ENCODE data around the gene PI4KB. TPM values are rescaled to one million over a fixed set of nuclear protein-coding genes. Genes with fewer than 3 reads are reported as not detected.
A peak's percentile ranks its signal among the peaks of the same experiment; 100 is the strongest.

PI4KB gene
- 33.9 TPM for polyA plus RNA-seq (2013, experiment 1 of 2)
- polyA plus RNA-seq (2013, experiment 2 of 2): 31.7 TPM

- Histone ChIP-seq H3K36me3 (ENCODE audit: control insufficient read depth, insufficient read depth, low read length) (peaks cover 28% of the 10 kb centered on the region), H3K9me3 (ENCODE audit: control insufficient read depth, low read length) (no peaks in the 10 kb centered on the region), H3K4me1 (ENCODE audit: control insufficient read depth, insufficient read depth, low read length, poor library complexity, severe bottlenecking) (peaks cover 13% of the 10 kb centered on the region), H3K27ac (ENCODE audit: low read depth, low read length, severe bottlenecking) (peak within 1 kb of the TSS; percentile 98), H3K4me3 (ENCODE audit: extremely low read depth, insufficient read depth, low read length, poor library complexity, severe bottlenecking) (peak within 1 kb of the TSS; percentile 79)
- WGBS, 2 experiments (ENCODE audit: insufficient coverage in 2 of 2): 0% methylated on average over 28 to 29 of the region's 40 CpGs
Measured at GRCh38 chr1:151327223-151327902, at the start of gene PI4KB. PI4KB (minus strand) TSS chr1:151327416; CDS start chr1:151316481, 10,935 bp downstream.

- 91 to 94% methylated on average over 4 to 14 of the region's 14 CpGs for WGBS, 2 experiments (ENCODE audit: insufficient coverage in 2 of 2)
- Histone ChIP-seq H3K4me3 (ENCODE audit: extremely low read depth, insufficient read depth, low read length, poor library complexity, severe bottlenecking) (no peak overlapping the region), H3K9me3 (ENCODE audit: control insufficient read depth, low read length) (no peaks in the 10 kb centered on the region), H3K36me3 (ENCODE audit: control insufficient read depth, insufficient read depth, low read length) (peaks cover under 1% of the 10 kb centered on the region), H3K27ac (ENCODE audit: low read depth, low read length, severe bottlenecking) (no peak overlapping the region), H3K4me1 (ENCODE audit: control insufficient read depth, insufficient read depth, low read length, poor library complexity, severe bottlenecking) (peaks cover 18% of the 10 kb centered on the region)
Measured at GRCh38 chr1:151373196-151373595, 46.0 kb upstream of the PI4KB start.

GRCh38 chr1:151372058-151372934, 45.1 kb upstream of the PI4KB start, which contains the start of gene SELENBP1:
SELENBP1 (minus strand) TSS chr1:151372705; CDS start chr1:151372641, 64 bp downstream.
- Histone ChIP-seq H3K36me3 (ENCODE audit: control insufficient read depth, insufficient read depth, low read length) (peaks cover 3% of the 10 kb centered on the region), H3K27ac (ENCODE audit: low read depth, low read length, severe bottlenecking) (peak within 1 kb of the TSS; percentile 57), H3K4me3 (ENCODE audit: extremely low read depth, insufficient read depth, low read length, poor library complexity, severe bottlenecking) (peak within 1 kb of the TSS; percentile 43), H3K9me3 (ENCODE audit: control insufficient read depth, low read length) (no peaks in the 10 kb centered on the region), H3K4me1 (ENCODE audit: control insufficient read depth, insufficient read depth, low read length, poor library complexity, severe bottlenecking) (peaks cover 18% of the 10 kb centered on the region)
- 27 to 36% methylated on average over 6 to 8 of the region's 11 CpGs for WGBS, 2 experiments (ENCODE audit: insufficient coverage in 2 of 2)

GRCh38 chr1:151371370-151372057, 44.3 kb upstream of the PI4KB start:
- peaks cover 18% of the 10 kb centered on the region for H3K4me1 ChIP-seq (ENCODE audit: control insufficient read depth, insufficient read depth, low read length, poor library complexity, severe bottlenecking)
- WGBS, 2 experiments (ENCODE audit: insufficient coverage in 2 of 2): 89 to 100% methylated on average over 3 to 6 of the region's 9 CpGs
- H3K36me3 ChIP-seq (ENCODE audit: control insufficient read depth, insufficient read depth, low read length): peaks cover 3% of the 10 kb centered on the region
- H3K9me3 ChIP-seq (ENCODE audit: control insufficient read depth, low read length): no peaks in the 10 kb centered on the region
- peak overlapping the region; percentile 43 for H3K4me3 ChIP-seq (ENCODE audit: extremely low read depth, insufficient read depth, low read length, poor library complexity, severe bottlenecking)
- no peak overlapping the region for H3K27ac ChIP-seq (ENCODE audit: low read depth, low read length, severe bottlenecking)

- H3K9me3 ChIP-seq (ENCODE audit: control insufficient read depth, low read length): no peaks in the 10 kb centered on the region
- H3K27ac ChIP-seq (ENCODE audit: low read depth, low read length, severe bottlenecking): no peak overlapping the region
- H3K4me3 ChIP-seq (ENCODE audit: extremely low read depth, insufficient read depth, low read length, poor library complexity, severe bottlenecking): no peak overlapping the region
- peaks cover 18% of the 10 kb centered on the region for H3K4me1 ChIP-seq (ENCODE audit: control insufficient read depth, insufficient read depth, low read length, poor library complexity, severe bottlenecking)
- WGBS, 2 experiments (ENCODE audit: insufficient coverage in 2 of 2): 87 to 95% methylated on average over 3 to 4 of the region's 6 CpGs
- H3K36me3 ChIP-seq (ENCODE audit: control insufficient read depth, insufficient read depth, low read length): peaks cover 8% of the 10 kb centered on the region
Measured at GRCh38 chr1:151370211-151370911, 43.1 kb upstream of the PI4KB start.

GRCh38 chr1:151369621-151370048, 42.4 kb upstream of the PI4KB start:
- H3K36me3 ChIP-seq (ENCODE audit: control insufficient read depth, insufficient read depth, low read length): peaks cover 15% of the 10 kb centered on the region
- H3K27ac ChIP-seq (ENCODE audit: low read depth, low read length, severe bottlenecking): no peak overlapping the region
- H3K4me1 ChIP-seq (ENCODE audit: control insufficient read depth, insufficient read depth, low read length, poor library complexity, severe bottlenecking): peaks cover 18% of the 10 kb centered on the region
- no peak overlapping the region for H3K4me3 ChIP-seq (ENCODE audit: extremely low read depth, insufficient read depth, low read length, poor library complexity, severe bottlenecking)
- H3K9me3 ChIP-seq (ENCODE audit: control insufficient read depth, low read length): no peaks in the 10 kb centered on the region
- WGBS, 2 experiments (ENCODE audit: insufficient coverage in 2 of 2): 89 to 96% methylated on average over 8 to 13 of the region's 15 CpGs

- Histone ChIP-seq H3K4me3 (ENCODE audit: extremely low read depth, insufficient read depth, low read length, poor library complexity, severe bottlenecking) (no peak overlapping the region), H3K9me3 (ENCODE audit: control insufficient read depth, low read length) (no peaks in the 10 kb centered on the region), H3K27ac (ENCODE audit: low read depth, low read length, severe bottlenecking) (no peak overlapping the region), H3K4me1 (ENCODE audit: control insufficient read depth, insufficient read depth, low read length, poor library complexity, severe bottlenecking) (peaks cover 18% of the 10 kb centered on the region), H3K36me3 (ENCODE audit: control insufficient read depth, insufficient read depth, low read length) (peaks cover 18% of the 10 kb centered on the region)
- WGBS, 2 experiments (ENCODE audit: insufficient coverage in 2 of 2): 94 to 95% methylated on average over 3 to 7 of the region's 7 CpGs
Measured at GRCh38 chr1:151369302-151369610, 42.0 kb upstream of the PI4KB start.

GRCh38 chr1:151368393-151369301, 41.4 kb upstream of the PI4KB start:
- H3K4me1 ChIP-seq (ENCODE audit: control insufficient read depth, insufficient read depth, low read length, poor library complexity, severe bottlenecking): peaks cover 18% of the 10 kb centered on the region
- 92 to 94% methylated on average over 16 to 20 of the region's 20 CpGs for WGBS, 2 experiments (ENCODE audit: insufficient coverage in 2 of 2)

GRCh38 chr1:151367658-151368392, 40.6 kb upstream of the PI4KB start:
- H3K4me3 ChIP-seq (ENCODE audit: extremely low read depth, insufficient read depth, low read length, poor library complexity, severe bottlenecking): no peak overlapping the region
- WGBS, 2 experiments (ENCODE audit: insufficient coverage in 2 of 2): 95 to 100% methylated on average over 4 of the region's 8 CpGs
- H3K27ac ChIP-seq (ENCODE audit: low read depth, low read length, severe bottlenecking): no peak overlapping the region
- H3K36me3 ChIP-seq (ENCODE audit: control insufficient read depth, insufficient read depth, low read length): peaks cover 23% of the 10 kb centered on the region
- H3K4me1 ChIP-seq (ENCODE audit: control insufficient read depth, insufficient read depth, low read length, poor library complexity, severe bottlenecking): peaks cover 18% of the 10 kb centered on the region
- no peaks in the 10 kb centered on the region for H3K9me3 ChIP-seq (ENCODE audit: control insufficient read depth, low read length)

More at GRCh38 chr1:151368393-151369301, 41.4 kb upstream of the PI4KB start:
- no peak overlapping the region for H3K4me3 ChIP-seq (ENCODE audit: extremely low read depth, insufficient read depth, low read length, poor library complexity, severe bottlenecking)
- H3K9me3 ChIP-seq (ENCODE audit: control insufficient read depth, low read length): no peaks in the 10 kb centered on the region
- H3K36me3 ChIP-seq (ENCODE audit: control insufficient read depth, insufficient read depth, low read length): peaks cover 23% of the 10 kb centered on the region
- H3K27ac ChIP-seq (ENCODE audit: low read depth, low read length, severe bottlenecking): no peak overlapping the region

All from mesodermal cell (in vitro differentiated cells).